Cardiac fibroblast (primary cell): Measurements from ENCODE around the gene IMMP2L.

ENCODE experiments used
- DNase-seq, 2 donors: peaks; one replicate each; pipeline versions ENCODE4 v3.0.0 to v3.0.0-alpha.2; 2010; ENCODE audit warnings: low read depth in 2 of 2
- H3K4me3 ChIP-seq, 2 donors: replicated peaks in 1 of 2; 1 replicate in 1 of 2; 2 replicates in 1 of 2; pipeline ENCODE4 v1.5.1; 2011; ENCODE audit warnings: low read depth in 2 of 2, low read length in 2 of 2, mild to moderate bottlenecking in 2 of 2, moderate library complexity in 1 of 2
- TF ChIP-seq, protein P1 (sequence below): IDR thresholded peaks from one replicate; pipeline ENCODE4 v1.5.1; 2011; ENCODE audit warnings: low read depth, mild to moderate bottlenecking, low read length, inconsistent platforms

Gene IMMP2L

DNA sequence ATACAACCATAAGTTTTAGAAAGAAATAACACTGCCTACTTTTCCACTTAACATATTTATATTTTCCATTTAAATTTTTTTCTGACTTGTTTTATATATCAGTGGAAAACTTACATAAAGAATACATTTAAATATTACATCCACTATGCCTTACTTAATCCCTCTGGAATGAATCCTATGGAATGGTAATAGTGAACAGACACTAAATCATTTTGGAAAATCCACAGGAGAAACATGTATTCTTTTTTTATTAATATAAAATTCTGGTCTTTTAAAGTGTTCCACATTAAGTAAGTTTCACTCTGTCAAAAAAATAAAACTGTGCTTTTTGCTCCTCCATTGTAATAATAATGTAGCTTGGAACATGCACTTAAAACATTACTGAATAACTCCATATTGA lies 708.1 kb downstream of the IMMP2L start:
- H3K4me3 ChIP-seq, result no peak overlapping the region
- no peak for DNase-seq
- TF ChIP-seq, protein P1, sequence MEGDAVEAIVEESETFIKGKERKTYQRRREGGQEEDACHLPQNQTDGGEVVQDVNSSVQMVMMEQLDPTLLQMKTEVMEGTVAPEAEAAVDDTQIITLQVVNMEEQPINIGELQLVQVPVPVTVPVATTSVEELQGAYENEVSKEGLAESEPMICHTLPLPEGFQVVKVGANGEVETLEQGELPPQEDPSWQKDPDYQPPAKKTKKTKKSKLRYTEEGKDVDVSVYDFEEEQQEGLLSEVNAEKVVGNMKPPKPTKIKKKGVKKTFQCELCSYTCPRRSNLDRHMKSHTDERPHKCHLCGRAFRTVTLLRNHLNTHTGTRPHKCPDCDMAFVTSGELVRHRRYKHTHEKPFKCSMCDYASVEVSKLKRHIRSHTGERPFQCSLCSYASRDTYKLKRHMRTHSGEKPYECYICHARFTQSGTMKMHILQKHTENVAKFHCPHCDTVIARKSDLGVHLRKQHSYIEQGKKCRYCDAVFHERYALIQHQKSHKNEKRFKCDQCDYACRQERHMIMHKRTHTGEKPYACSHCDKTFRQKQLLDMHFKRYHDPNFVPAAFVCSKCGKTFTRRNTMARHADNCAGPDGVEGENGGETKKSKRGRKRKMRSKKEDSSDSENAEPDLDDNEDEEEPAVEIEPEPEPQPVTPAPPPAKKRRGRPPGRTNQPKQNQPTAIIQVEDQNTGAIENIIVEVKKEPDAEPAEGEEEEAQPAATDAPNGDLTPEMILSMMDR, result no peak

GRCh38 chr7:110853263-110853662 lies 709.0 kb downstream of the IMMP2L start:
- TF ChIP-seq, protein P1, result no peak
- no peak for DNase-seq
- no peak overlapping the region for H3K4me3 ChIP-seq

GRCh38 chr7:110852156-110852940 lies 709.9 kb downstream of the IMMP2L start:
- no peak overlapping the region for H3K4me3 ChIP-seq
- TF ChIP-seq, protein P1, result no peak
- peak in 1 of 2 donors; percentile 22 for DNase-seq

DNA sequence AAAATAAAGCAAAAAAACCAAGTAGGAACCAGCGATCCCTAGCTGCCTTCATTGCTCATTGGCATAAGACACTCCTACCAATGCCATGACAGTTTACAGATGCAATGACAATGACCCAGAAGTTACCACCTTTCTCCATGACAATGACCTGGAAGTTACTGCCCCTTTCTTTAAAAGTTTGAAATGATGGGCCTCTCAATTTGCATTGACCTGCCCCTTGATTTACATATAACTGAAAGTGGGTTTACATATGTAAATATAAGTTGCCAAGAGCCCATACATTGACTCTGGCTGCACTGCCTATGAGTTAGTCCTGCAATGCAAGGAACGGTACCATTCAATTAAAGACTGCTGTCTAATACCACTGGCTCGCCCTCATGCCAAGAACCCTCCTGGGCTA lies 712.1 kb downstream of the IMMP2L start:
- no peak overlapping the region for H3K4me3 ChIP-seq
- DNase-seq, result no peak
- TF ChIP-seq, protein P1, result no peak

- TF ChIP-seq, protein P1, result no peak
- DNase-seq, result no peak
- H3K4me3 ChIP-seq, result no peak overlapping the region
These were observed 719.5 kb downstream of the IMMP2L start for GRCh38 chr7:110842796-110843195.

- H3K4me3 ChIP-seq, result no peak overlapping the region
- TF ChIP-seq, protein P1, result no peak
- DNase-seq, result no peak
These were observed 720.3 kb downstream of the IMMP2L start for GRCh38 chr7:110841840-110842545.
